ENCODE results near the gene ATP8A2.

DNA sequence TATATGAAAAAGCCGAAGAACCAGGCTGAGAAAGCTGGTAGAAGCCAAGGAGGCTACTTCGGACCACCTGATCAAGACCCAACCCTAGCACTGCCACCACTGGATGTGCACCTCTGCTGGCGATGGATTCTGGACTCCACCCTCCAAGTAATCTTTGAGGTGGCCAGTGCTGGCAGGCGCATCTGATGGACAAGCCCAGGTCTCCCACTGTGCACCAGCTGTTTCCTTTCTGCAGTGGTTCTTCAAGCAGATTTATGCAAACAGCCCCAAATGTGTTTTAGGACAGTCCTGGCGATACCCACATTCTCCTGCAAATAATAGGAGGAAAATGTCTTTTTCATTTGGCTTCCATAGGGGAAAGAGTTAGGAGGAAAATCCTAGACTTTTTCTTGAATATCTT lies 507.7 kb downstream of the ATP8A2 start:
- TF ChIP-seq, protein P1, sequence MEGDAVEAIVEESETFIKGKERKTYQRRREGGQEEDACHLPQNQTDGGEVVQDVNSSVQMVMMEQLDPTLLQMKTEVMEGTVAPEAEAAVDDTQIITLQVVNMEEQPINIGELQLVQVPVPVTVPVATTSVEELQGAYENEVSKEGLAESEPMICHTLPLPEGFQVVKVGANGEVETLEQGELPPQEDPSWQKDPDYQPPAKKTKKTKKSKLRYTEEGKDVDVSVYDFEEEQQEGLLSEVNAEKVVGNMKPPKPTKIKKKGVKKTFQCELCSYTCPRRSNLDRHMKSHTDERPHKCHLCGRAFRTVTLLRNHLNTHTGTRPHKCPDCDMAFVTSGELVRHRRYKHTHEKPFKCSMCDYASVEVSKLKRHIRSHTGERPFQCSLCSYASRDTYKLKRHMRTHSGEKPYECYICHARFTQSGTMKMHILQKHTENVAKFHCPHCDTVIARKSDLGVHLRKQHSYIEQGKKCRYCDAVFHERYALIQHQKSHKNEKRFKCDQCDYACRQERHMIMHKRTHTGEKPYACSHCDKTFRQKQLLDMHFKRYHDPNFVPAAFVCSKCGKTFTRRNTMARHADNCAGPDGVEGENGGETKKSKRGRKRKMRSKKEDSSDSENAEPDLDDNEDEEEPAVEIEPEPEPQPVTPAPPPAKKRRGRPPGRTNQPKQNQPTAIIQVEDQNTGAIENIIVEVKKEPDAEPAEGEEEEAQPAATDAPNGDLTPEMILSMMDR (conservative IDR thresholded peaks at IDR 0.05) = no peak
- TF ChIP-seq ZFX (IDR thresholded peaks at IDR 0.05) = no peak
